ENCODE measurements around the gene TCF7L2.
A peak's percentile ranks its signal among the peaks of the same experiment; 100 is the strongest.

The TCF7L2 gene

DNA sequence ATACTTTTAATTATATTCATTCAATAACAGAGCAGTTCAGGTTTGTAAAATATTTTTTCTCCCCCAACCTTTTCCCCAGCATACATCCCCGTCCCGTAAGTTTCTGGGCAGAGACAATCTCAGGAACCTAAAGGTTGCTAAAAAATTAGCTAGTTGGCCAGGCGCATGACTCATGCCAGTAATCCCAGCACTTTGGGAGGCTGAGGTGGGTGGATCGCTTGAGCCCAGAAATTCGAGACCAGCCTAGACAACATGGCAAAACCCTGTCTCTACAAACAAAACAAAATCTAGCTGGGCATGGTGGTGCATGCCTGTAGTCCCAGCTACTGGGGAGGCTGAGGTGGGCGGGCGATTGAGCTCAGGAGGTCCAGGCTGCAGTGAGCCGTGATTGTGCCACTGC lies 40.2 kb downstream of the TCF7L2 start:
- no peak for DNase-seq (ENCODE audit: extremely low read depth in 1 of 2, low read depth in 1 of 2)

DNA sequence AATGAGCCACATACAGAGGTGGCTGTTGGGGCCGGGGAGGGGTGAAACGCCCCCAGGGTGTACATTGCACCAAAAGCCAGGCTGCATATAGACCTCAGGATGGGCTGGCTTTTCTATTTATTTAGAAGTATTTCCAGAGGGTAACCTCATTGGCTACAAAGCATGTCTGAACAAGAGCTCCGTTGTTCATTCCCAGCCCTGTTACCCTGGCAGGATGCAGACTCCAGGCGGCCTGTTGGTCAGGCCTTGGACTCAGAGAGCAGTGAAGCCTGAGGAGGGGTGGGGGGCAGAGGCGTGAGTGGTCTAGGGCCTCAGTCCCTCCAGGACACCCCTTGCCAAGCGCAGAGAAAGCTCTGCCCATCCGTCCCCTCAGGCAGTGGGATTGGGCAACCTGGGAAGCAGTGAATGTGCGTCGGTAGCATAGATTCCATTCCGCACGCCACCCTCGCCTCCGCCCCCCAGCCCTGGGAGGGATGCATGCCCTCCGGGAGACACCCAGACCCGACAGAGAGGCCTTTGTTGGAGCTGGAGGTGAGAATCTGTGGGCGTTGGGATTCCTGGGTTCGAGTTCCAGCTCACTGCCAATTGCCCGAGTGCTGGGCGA lies 41.9 kb downstream of the TCF7L2 start:
- no peak for DNase-seq (ENCODE audit: extremely low read depth in 1 of 2, low read depth in 1 of 2)

DNA sequence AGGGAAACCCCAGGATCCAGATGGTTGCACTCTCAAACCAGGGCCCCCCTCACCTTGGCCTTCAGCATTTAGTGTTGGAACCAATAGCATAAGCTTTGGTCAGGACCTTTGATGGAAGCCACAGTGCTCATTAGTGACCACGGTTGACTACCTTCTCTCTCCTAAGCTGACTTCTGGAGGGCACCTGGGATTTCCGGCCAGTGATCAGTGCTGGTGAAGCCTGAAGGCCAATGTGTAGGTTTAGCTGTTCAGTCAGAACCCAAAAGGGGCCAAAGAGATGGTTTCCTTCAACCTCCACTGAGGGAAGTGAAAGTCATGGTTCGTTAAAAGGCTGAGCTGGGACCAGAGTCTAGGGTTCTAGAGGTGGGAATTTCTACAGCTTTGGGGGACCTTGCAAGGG lies 46.4 kb downstream of the TCF7L2 start:
- no peak for DNase-seq (ENCODE audit: extremely low read depth in 1 of 2, low read depth in 1 of 2)

DNA sequence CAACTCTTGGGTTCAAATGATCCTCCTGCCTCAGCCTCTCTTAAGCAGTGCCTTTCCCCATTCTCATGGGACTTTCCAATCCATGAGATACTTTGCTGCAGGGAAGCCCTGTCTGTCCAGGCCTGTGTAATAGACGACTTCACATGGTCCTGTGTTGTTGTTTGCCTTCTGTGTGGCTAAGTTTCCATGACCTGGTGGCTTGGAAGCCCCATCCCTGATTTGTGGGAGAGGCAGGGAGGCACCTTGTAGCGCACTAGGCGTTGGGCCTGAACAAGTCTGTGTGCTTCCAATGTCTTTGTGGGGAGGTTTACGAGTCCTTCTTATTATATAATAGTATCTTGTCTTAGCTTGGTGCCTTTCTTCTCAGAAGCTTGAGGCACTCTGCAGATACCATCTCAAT lies 49.1 kb downstream of the TCF7L2 start:
- DNase-seq (ENCODE audit: extremely low read depth in 1 of 2, low read depth in 1 of 2) = no peak

DNA sequence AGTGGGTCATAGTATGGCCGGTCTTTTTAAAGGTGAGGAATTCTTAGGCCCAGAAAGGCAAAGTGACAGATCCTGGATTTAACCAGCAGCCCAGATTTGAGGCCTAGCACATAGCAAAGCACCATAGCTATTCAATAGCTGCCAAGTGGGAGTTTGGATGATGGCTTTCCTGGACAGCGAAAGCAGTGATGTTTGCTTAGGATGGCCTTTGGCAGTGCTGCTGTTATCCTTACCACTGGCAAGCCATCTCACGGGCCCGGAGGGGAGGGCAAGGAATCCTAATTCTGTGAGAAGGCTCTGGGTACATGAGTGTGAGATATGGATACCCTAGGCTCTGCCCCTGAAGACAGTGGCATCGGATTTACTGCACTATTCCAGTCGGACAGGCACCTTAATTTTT lies 50.4 kb downstream of the TCF7L2 start:
- no peak for DNase-seq (ENCODE audit: extremely low read depth in 1 of 2, low read depth in 1 of 2)

DNA sequence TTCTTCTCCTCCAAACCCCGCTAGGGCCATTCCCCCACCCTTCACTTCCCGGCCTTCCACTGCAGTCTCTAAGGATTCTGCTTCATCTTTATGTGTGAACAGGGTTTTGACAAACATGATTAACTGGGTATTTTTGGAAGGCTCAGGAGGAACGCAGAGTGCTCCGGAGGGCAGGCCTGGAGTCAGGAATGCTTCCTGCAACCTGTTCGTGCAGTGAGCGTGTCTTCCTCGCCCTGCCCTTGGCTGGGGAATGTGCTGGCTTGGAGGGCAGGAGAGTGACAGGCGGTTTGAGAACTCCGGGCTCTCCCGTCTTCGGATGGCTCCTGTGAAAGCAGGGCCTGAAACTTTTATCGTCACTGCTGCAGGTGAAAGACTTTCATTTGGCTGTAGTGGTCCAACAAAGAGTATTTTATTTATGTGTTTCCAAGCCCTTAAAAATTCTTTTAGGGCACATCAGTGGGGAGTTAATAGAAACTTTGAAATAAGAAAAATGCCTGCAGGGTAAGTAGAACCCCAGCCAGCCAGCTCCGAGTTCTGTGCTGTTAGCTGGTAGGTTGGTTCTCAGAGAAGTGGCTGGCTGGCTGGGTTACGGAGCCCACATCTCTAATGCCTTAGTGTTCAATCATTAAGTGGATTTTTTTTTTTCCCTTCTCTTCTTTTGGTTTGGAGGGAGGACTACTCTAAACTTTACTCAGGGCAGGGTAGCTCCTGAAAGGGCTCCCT lies 51.0 kb downstream of the TCF7L2 start:
- DNase-seq (ENCODE audit: extremely low read depth in 1 of 2, low read depth in 1 of 2) = no peak

DNA sequence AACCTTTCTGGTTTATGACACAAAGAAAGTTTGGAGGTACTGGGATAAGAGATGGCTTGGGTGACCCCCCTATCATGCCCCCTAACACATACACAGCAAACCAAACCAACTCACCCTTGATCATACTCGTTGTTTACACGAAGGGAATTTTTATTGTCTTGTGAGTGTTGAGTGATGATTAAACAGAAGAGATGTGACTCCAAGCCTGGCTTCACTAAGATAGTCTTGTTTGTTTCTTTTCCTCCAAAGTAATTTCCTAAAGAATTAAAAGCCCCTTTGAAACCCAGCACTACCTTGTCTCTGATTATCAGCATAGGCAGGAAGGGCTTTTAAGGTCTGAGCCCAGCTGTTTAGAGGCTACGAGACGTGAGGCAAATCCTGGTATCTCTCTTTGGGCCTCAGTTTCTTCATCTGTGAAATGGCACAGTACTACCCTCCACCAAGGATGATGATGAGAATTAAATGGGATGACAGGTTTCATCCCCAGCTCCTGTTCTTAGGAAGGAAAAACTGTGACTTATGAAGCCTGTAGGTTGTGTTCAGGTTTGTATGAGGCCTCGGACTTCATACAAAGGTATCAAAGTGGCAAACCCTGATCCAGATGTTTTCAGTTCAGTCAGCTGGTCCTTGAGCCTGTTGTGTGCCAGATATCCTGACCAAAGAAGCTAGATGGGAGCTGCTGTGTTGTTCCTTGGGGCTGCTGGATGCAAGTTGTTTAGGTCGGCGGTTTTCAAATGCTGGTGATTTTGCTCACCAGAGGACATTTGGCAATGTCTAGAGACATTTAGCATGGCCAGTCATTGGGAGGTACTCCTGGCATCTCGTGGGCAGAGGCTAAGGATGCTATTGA lies 51.8 kb downstream of the TCF7L2 start:
- DNase-seq (ENCODE audit: extremely low read depth in 1 of 2, low read depth in 1 of 2) = no peak

DNA sequence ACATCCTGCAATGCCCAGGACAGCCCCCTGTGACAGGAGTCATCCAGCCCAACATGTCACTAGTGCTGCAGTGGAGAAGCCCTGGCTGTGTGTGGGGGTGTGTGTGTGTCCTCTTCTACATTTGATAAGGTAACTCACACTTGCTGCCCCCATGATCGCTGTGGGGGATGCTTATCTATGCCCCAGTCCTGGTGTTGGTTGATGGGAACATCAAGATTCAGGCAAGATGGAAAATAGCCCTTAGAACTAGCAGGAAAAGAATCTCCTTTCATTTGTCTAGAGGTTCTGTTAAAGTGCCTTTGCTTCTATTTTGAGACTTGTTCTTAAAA lies 52.4 kb downstream of the TCF7L2 start:
- DNase-seq (ENCODE audit: extremely low read depth in 1 of 2, low read depth in 1 of 2) = no peak

DNA sequence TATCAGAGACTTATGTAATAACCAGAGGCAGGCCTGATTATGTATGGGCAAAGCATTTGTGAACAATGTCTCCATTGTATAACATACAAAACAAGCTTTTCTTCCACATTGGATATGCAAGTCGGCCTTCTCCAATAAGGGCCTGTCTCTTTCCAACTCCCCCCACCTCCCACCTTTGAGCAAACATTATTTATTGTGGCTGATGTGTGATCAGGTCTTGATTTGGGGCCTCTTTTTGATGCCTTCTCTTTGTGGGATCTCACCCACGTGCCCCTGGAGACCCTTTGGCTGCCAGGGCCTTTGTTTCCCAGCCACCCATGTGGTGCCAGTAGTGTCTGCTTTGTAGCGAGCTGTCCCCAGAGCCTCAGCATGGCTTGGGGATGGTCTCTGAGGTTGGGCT lies 53.0 kb downstream of the TCF7L2 start:
- DNase-seq (ENCODE audit: extremely low read depth in 1 of 2, low read depth in 1 of 2) = no peak

DNA sequence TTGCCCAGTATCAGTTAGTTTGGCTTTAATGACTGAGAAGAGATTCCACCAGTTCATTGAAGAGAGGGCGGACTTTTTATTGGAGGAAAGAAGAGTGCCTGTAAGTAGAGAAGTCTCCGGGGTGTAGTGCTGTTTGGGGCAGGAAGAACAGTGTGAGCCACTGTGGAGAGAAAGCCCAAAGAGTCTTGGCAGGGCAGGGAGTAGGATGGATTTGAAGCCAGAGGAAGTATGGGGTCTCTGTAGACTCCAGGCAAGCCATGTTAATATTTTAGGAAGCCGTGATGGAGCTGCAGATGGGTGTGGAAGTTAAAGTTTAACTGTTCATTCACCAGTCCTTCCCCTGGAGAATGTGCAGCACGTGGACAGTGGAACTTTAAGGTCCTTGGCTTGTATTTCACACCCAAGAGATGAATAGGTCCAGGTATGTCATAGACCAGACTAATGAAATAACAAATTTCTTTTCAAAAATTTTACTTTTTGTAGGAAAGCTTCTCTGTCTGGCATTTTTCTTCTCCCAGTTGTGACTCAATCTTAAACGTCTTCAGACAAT lies 54.1 kb downstream of the TCF7L2 start:
- DNase-seq (ENCODE audit: extremely low read depth in 1 of 2, low read depth in 1 of 2) = no peak

DNA sequence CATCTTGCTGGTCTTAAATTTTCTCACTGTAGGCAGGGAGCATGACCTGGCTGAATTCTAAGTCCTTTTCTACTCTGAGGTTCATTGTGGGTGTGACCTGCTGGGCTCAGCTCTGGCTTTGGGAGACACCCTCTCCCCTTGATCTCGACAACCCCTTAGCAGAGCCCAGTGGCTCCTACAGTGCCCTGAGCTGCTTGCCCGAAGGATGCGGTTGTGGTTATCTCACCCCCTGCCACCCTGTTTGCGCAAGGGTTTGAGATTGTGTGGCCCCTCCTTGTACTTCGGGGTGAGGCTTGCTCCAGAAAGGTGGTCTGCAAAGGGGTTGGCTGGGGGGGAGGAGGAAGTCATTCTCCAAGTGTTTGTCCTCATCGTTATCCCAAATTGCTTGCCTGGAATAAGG lies 55.3 kb downstream of the TCF7L2 start:
- no peak for DNase-seq (ENCODE audit: extremely low read depth in 1 of 2, low read depth in 1 of 2)

DNA sequence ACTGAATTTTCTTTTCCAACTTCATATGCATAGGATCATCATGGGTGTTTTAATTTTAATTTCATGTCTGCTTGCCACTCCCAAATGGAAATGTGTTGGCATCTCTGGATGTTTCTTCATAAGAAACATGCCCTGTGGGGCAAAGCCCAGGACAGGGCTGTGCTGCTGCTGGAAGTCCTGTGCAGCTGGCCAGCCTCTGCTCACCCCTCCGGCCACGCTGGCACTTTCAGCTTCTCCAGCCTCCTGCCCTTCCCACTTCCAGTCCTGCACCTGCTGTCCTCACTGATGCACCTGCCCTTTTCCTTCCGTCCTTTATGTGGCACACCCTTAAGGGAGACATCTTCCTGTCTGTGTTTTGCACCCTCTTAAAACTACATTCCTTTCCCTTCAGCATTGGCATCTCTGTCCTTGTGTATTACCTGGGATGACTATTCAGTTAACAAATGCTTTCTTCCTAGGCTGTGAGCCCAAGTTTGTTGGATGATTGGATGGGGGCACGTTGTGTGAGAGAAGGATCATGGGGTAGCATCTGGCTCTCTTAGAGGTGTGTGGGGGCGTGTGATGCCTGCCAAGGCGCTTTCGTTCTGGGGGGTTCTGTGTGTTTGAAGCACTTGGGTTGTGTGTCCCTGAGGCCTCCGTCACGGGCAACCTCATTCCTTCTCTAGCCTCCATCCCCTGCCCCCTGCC lies 56.8 kb downstream of the TCF7L2 start:
- DNase-seq (ENCODE audit: extremely low read depth in 1 of 2, low read depth in 1 of 2) = no peak

DNA sequence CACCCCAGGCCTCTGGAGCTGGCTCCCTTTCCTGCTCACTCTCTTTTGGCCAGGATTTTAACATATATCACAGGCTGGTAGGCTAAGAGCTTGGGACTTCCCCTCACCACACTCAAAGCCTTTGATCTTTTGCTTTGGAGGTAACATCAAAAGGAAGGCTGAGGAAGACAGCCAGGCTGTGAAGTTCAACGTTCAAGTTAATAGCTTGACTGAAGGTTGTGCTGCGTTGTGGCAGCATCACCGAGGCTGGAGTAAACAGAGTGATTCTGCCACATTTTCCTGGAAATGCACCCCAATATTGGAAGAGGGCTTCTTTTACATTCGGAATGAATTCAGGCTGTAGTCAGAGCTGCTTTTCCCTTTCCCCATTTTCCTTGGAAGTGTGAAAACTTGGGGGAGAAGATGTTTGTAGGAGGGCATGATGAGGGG lies 57.3 kb downstream of the TCF7L2 start:
- peak in 1 of 2 donors; percentile 6 for DNase-seq (ENCODE audit: extremely low read depth in 1 of 2, low read depth in 1 of 2)

DNA sequence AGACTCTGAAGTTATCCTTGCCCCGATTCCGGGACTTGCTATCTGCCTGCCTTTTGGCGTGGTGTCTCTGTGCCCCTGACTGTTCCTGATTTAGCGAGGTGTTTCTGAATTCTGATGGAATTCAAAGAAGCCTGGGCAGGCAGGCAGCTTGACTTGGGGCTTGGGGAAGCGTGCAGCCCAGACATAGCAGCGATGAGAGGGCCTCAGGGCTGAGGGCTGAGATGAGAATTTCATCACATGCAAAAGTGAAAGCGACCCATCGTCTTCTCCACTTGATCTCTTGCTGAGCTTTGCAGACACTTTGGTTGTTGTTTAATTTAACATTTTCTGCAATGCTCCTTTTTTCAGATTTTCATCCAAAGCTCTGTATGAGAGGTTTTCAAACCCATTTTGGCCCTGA lies 57.8 kb downstream of the TCF7L2 start:
- no peak for DNase-seq (ENCODE audit: extremely low read depth in 1 of 2, low read depth in 1 of 2)

DNA sequence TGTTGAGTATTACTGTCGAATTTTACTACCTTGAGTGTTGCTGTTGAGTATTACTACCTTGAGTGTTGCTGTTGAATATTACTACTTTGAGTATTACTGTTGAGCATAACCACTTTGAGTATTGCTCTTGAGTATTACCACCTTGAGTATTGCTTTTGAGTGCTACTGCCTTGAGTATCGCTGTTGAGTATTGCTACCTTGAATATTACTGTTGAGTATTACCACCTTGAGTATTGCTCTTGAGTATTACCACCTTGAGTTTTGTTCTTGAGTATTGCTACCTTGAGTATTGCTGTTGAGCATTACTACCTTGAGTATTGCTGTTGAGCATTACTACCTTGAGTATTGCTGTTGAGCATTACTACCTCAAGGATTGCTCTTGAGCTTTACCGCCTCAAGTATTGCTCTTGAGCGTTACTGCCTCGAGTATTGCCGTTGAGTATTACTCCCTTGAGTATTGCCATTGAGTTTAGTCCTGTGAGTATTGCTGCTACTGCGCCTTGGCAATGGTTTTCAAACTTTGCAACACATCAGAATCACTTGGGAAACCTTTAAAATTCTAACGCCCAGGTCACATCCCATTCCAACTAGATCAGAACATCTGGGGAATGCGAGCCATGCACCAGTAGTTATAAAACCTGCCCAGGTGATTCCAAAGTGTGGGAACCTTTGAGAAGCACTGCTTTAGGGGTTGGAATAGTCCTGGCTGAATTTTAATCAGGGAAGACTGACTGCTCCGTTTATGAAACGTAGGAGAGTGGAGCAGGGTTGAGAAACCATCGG lies 61.7 kb downstream of the TCF7L2 start:
- DNase-seq (ENCODE audit: extremely low read depth in 1 of 2, low read depth in 1 of 2) = no peak

DNA sequence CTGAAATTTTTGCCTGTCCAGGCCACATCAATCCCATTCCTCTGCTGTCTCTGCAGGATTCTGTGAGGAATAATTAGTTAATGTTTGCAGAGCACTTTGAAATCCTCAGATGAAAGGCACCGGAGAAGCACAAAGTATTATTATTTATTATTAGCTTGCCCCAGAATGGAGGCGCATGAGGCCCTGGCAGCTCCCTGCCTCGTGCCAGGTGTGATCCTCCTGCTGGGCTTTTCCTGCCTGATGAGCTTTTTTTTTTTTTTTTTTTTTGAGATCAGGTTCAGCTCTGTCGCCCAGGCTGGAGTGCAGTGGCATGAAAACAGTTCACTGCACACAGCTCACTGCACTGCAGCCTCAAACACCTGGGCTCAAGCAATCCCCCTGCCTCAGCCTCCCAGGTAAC lies 65.2 kb downstream of the TCF7L2 start:
- no peak for DNase-seq (ENCODE audit: extremely low read depth in 1 of 2, low read depth in 1 of 2)

DNA sequence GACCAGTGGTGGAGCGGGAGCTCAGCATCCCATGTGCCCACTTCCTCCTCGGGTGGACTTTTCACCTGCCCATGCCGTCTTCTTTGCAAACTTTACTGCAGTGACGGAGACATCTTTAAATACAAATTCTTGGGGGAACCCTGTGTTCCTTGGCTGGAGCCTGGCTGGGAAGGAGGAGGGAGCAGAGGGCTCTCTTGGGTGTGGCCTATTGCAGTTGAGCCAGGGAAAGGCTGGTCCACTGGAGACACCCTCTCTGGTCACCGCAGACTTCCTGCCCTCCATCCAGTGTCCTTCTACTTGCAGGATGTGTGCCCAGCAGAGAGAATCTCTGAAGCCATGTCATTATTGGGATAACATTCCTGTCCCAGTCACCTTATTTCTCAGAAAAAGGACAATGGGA lies 67.3 kb downstream of the TCF7L2 start:
- DNase-seq (ENCODE audit: extremely low read depth in 1 of 2, low read depth in 1 of 2) = no peak

DNA sequence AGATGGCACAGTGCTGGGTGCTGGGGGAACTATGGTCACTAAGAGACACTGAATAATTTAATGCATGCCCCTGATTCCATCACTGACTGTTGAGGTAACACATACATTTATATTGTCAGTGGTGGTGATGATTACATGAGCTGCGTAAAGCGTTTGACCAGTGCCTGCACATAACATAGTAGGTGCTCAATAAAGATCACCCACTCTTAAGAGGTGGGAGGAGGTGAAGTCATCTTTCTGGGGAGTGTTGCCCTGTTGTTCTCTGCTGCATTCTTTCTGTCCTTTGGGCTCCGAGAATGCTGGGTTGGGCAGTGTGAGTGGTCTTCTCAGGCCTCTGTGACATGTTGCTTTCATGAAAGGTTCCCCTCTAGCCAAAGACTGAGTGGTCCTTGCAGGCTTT lies 68.0 kb downstream of the TCF7L2 start:
- DNase-seq (ENCODE audit: extremely low read depth in 1 of 2, low read depth in 1 of 2) = no peak

DNA sequence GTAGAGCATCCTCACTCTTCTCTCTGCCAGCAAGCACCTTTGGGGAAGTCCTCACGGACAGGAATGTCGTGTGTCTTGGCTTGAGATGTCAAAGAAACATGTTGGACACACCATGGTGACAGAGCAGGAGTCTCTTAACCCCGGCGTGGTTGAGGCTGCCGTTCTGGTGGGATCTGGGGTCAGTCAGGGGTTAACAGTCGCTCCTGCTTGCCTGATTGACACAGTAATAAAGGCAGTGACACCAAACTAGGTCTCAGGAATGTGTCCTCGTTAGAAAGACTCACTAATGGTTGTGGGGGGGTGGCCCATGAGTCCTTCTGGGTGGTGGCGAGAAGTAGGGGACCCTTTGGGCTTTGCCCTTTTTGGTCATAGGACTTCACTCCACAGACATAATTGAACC lies 69.0 kb downstream of the TCF7L2 start:
- DNase-seq (ENCODE audit: extremely low read depth in 1 of 2, low read depth in 1 of 2) = no peak

DNA sequence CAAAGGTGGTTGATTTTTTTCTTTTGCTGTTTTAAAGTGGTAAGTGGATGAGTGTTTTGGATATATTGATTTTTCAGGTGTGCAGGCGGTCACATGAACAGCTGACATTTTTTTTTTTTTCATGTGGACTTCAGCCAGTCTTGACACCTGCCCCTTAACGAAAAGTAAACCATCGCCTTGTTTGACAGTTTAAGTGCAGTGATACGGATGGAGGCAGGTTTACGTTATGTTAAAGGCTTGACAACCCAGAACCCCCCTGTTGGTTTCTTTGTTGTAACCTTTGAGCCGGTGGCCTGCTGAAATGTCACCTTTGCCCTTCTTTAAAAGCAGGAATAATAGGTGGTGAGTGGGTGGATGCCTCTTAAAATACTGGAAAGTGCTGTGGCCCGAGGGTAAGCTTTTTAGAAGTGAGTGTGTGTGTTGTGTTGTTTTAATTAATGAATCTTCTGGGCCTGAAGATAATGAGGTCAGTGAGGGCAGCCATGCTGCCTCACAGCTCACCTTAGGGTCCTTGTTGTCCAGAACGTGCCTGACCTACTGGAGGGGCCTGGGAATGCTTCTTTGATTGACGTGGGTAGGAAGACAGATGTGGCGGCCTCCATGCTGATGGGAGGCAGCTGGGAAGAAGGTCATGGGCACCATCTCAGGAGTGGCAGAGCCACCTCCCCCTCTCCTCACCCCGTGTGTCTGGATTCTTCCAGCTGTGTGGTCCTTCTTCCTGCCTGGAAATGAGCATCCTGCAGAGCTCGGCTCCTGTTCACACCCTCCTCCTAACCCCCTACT lies 69.8 kb downstream of the TCF7L2 start:
- DNase-seq (ENCODE audit: extremely low read depth in 1 of 2, low read depth in 1 of 2) = no peak
